NB4 (cell line): Measurements from ENCODE around the gene GGT6.

ENCODE experiments used
- POLR2A ChIP-seq: IDR thresholded peaks from 2 replicates; pipeline ENCODE4 v1.6.1; 2011; ENCODE audit warnings: mild to moderate bottlenecking; ENCODE audit not compliant: insufficient read length; ENCODE audit errors: extremely low read depth
- TF ChIP-seq, protein P1 (sequence below): IDR thresholded peaks from one replicate; pipeline ENCODE4 v1.5.1; 2012; ENCODE audit warnings: low read depth, low read length

- TF ChIP-seq, protein P1, sequence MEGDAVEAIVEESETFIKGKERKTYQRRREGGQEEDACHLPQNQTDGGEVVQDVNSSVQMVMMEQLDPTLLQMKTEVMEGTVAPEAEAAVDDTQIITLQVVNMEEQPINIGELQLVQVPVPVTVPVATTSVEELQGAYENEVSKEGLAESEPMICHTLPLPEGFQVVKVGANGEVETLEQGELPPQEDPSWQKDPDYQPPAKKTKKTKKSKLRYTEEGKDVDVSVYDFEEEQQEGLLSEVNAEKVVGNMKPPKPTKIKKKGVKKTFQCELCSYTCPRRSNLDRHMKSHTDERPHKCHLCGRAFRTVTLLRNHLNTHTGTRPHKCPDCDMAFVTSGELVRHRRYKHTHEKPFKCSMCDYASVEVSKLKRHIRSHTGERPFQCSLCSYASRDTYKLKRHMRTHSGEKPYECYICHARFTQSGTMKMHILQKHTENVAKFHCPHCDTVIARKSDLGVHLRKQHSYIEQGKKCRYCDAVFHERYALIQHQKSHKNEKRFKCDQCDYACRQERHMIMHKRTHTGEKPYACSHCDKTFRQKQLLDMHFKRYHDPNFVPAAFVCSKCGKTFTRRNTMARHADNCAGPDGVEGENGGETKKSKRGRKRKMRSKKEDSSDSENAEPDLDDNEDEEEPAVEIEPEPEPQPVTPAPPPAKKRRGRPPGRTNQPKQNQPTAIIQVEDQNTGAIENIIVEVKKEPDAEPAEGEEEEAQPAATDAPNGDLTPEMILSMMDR = no peak
- TF ChIP-seq POLR2A = no peak
These were observed 19.6 kb downstream of the GGT6 start for GRCh38 chr17:4540687-4541327.
